ENCODE data around the gene AKAP12.

Gene AKAP12

DNA sequence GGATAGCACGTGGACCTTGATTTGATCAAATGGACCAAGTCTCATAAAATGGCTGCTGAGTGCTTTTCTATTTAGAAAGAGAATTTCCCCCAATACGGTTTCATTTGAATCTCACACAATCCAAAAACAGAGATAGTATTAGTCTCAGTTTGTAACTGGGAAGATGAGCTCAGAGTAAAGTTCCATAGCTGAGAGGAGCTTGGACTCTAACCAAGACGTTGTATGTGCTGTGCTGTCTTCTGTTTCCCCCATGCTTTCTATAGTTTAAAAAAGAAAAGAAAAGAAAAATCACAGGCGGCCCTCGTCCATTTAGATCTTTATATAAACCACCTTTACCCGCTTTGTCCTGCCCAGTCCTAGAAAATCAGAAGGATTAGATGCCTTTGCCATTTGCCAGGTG, 58.1 kb downstream of the AKAP12 start:
- FAIRE-seq, result no peak

DNA sequence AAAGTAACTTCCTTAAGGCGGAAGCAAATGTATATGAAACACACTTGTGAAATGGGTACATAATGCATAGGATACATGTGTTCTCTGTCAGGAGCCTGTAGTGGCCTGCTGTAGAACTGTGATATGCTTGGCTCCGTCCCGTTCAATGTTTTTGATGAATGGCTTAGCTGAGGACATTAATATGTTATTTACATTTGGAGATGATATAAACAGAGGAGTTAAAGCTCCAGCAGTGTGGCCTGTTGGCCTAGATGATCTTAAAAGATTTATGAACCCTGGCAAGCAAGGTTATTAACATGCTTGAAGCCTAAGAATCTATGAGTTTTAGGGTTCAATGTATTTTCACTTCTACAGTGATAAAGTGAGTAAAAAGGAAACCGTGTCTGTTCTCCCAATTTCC, 59.2 kb downstream of the AKAP12 start:
- TF ChIP-seq, protein P1, sequence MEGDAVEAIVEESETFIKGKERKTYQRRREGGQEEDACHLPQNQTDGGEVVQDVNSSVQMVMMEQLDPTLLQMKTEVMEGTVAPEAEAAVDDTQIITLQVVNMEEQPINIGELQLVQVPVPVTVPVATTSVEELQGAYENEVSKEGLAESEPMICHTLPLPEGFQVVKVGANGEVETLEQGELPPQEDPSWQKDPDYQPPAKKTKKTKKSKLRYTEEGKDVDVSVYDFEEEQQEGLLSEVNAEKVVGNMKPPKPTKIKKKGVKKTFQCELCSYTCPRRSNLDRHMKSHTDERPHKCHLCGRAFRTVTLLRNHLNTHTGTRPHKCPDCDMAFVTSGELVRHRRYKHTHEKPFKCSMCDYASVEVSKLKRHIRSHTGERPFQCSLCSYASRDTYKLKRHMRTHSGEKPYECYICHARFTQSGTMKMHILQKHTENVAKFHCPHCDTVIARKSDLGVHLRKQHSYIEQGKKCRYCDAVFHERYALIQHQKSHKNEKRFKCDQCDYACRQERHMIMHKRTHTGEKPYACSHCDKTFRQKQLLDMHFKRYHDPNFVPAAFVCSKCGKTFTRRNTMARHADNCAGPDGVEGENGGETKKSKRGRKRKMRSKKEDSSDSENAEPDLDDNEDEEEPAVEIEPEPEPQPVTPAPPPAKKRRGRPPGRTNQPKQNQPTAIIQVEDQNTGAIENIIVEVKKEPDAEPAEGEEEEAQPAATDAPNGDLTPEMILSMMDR (IDR thresholded peaks at IDR 0.05; ENCODE audit: insufficient read depth, missing control alignments), result no peak
- DNase-seq (ENCODE audit: insufficient read length, low spot score) (no peak), FAIRE-seq (no peak)

More for the DNA sequence above, 58.1 kb downstream of the AKAP12 start:
- DNase-seq (ENCODE audit: insufficient read length, low spot score), result no peak
- TF ChIP-seq, protein P1 (IDR thresholded peaks at IDR 0.05; ENCODE audit: insufficient read depth, missing control alignments), result no peak

DNA sequence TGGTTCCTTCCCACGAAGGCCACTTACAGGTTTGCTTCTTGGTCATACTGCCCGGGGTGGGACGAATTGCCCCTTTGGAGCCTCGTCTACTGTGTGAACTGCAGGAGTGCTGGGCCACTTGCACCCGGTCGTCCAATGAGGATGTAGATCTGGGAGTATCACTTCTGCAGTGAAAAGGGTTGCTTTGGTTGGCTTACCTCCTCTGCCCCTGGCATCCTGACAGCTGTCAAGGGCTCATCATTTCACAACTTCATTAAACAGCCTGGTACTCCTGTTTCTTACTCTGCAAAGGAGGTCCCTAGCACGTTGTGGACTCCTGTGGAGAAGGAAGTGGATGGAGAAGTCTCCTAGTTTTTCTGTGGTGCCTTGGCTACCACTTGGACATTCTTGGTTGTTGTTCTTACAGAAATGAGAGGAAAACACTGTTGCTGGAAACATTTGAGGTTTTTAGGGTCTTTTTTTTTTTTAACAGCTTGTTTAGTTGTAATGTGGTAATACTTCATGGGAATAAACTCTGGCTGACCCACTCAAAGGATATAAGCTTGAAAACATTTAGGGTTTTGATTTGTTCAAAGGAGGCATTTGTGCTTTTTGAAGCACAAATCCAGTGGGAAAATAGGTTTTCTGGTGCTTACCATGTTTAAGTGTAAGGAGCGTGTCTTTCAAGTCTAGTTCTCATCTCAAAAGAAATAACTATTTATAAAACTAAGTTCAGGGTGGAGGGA, 60.7 kb downstream of the AKAP12 start:
- TF ChIP-seq, protein P1 (IDR thresholded peaks at IDR 0.05; ENCODE audit: insufficient read depth, missing control alignments), result no peak
- FAIRE-seq (no peak), DNase-seq (ENCODE audit: insufficient read length, low spot score) (no peak)

DNA sequence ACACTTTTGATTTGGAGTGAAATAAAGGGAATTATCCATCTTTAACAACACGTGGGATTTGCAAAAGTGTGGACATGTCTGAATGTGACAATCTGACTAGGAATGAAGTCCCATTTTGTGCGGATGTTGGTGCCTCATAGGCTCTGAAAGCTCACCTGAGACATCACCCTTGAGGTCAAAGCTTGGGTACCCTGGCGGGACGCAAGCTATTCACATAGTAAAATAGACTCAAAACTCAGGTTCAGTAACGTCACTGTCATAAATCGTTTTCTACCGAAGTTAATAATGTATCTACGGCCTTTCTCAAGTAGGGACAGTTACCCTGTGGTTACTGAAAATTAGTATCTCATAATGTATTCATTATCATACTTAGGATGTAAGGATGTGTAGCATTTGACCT, 61.8 kb downstream of the AKAP12 start:
- DNase-seq (ENCODE audit: insufficient read length, low spot score), result no peak
- TF ChIP-seq, protein P1 (IDR thresholded peaks at IDR 0.05; ENCODE audit: insufficient read depth, missing control alignments), result no peak
- no peak for FAIRE-seq

DNA sequence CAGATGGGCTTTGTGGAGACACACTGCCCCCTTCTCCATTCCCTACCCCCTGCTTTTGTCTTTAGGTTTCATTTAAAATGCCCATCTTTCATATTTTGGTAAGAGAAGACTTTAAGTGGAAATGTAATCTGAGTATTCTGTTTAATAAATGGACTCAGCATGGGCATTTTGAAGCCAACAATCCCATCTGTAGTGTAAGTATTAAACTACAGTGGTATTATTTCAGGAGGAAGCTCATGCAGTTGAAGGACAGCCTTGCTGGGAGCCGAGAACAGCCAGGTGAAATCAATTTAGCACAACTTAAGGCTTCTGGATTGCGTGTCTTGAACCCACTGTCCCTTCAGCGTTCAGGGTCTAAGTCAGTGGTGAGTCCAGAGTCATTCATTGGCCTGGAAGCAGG, 63.5 kb downstream of the AKAP12 start:
- FAIRE-seq, result no peak
- TF ChIP-seq, protein P1 (IDR thresholded peaks at IDR 0.05; ENCODE audit: insufficient read depth, missing control alignments), result no peak
- no peak for DNase-seq (ENCODE audit: insufficient read length, low spot score)

DNA sequence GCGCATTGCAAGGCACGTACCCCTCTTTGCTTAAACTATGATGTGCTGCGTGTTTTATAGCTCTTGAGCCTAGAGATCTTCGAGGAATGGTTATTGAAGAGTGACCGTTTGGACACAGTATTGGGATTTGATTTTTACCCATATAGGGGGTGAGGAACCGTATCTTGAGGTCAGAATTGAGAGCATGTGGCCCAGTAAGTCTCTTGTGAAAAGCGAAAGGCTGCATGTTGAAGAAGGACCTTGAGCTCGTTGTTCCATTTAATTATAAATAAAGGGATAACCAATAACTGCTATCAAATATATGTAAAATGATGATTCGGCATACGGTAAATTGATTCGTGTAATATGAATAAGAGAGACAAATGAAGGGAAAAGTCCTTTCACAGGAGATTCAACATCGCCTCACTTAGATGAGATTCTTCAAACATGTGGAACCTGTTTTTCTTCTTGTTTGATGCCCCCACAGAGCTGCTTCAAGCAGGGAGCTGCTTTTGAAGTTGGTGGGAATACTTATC, 66.6 kb downstream of the AKAP12 start:
- FAIRE-seq (no peak), DNase-seq (ENCODE audit: insufficient read length, low spot score) (no peak)
- TF ChIP-seq, protein P1 (IDR thresholded peaks at IDR 0.05; ENCODE audit: insufficient read depth, missing control alignments), result no peak

DNA sequence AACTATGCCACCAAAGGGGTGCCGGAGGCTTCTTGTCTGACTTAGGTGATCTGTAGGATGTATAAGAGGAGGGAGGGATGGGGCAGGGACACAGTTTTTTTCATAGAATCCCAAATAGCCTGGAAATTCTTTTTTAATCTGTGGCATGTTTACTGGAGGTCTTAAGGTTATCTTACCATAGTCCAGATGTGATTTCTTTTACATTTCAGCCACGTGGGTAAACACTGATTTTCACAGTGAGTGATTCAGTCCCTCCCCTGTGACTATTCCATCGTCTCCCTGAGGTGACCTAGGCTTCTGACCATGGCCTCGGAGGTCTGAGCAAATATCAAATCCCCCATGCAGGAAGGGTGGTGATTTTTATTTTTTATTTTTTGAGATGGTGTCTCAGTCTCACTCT, 67.7 kb downstream of the AKAP12 start:
- DNase-seq (ENCODE audit: insufficient read length, low spot score) (no peak), FAIRE-seq (no peak)
- TF ChIP-seq, protein P1 (IDR thresholded peaks at IDR 0.05; ENCODE audit: insufficient read depth, missing control alignments), result no peak

Measured in D721Med (cell line).